ENCODE results near the gene ERBB3. TPM values are rescaled to one million over a fixed set of nuclear protein-coding genes. Genes with fewer than 3 reads are reported as not detected.

ERBB3 gene
- total RNA-seq, 1 experiment from 2014 or later = 56.5 TPM

DNA sequence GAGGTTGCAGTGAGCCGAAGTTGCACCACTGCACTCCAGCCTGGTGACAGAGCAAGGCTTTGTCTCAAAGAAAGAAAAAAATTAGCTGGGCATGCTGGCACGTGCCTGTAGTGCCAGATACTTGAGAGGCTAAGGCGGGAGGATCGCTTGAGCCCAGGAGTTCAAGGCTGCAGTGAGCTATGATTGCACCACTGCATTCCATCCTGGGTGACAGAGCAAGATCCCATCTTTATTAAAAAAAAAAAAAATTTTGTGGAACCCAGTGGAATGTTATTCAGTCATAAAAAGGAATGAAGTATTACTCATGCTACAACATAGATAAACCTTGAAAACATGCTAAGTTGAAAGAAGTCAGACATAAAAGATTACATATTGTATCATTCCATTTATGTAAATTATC, 8.3 kb upstream of the ERBB3 start:
- no peak for DNase-seq
- H3K4me3 Mint-ChIP-seq = no peak overlapping the region
- WGBS (ENCODE audit: extremely low coverage, insufficient read length, low lambda C conversion rate) = no CpG with 5 or more reads among the region's 4 CpGs

More for the DNA sequence above, 8.3 kb upstream of the ERBB3 start:
- Histone ChIP-seq H3K4ac (ENCODE audit: low read depth, low read length) (no peak overlapping the region), H3K56ac (ENCODE audit: insufficient read length, low read depth, low read length) (no peak overlapping the region), H2BK15ac (ENCODE audit: low read depth, low read length) (no peak overlapping the region), H3K4me1 (ENCODE audit: insufficient read depth, low read length) (no peaks in the 10 kb centered on the region), H3K27me3 (ENCODE audit: insufficient read depth, low read length) (no peaks in the 10 kb centered on the region), H3K14ac (ENCODE audit: insufficient read depth, low read length) (no peak overlapping the region), H3K18ac (ENCODE audit: insufficient read length, low read depth, low read length) (no peak overlapping the region), H2AK5ac (ENCODE audit: insufficient read length, low read length) (no peak overlapping the region), H3K23me2 (ENCODE audit: insufficient read length, low read depth, low read length, poor library complexity, severe bottlenecking) (no peaks in the 10 kb centered on the region), H3K4me2 (ENCODE audit: insufficient read depth, insufficient read length, low read length) (no peak overlapping the region), H4K20me1 (ENCODE audit: control insufficient read depth, insufficient read depth, insufficient read length) (no peaks in the 10 kb centered on the region), H4K91ac (ENCODE audit: insufficient read length, low read depth, low read length) (no peak overlapping the region), H3K79me2 (ENCODE audit: insufficient read depth, low read length) (no peaks in the 10 kb centered on the region), H4K5ac (ENCODE audit: insufficient read length, low read depth, low read length) (no peak overlapping the region), H2BK5ac (ENCODE audit: insufficient read length, low read length) (no peak overlapping the region), H2BK120ac (ENCODE audit: low read depth, low read length, poor library complexity, severe bottlenecking) (no peak overlapping the region), H2BK20ac (ENCODE audit: low read depth, low read length, poor library complexity, severe bottlenecking) (no peak overlapping the region), H3K9me3 (ENCODE audit: control insufficient read depth, low read depth, low read length) (no peaks in the 10 kb centered on the region), H2AFZ (ENCODE audit: low read length) (no peak overlapping the region), H2BK12ac (ENCODE audit: insufficient read length, low read depth, low read length) (no peak overlapping the region), H3K27ac (ENCODE audit: insufficient read length, low read depth, low read length) (no peak overlapping the region), H3K9ac (ENCODE audit: extremely low read depth, insufficient read length, low read length) (no peak overlapping the region), H3K79me1 (ENCODE audit: insufficient read depth, low read depth, low read length, poor library complexity, severe bottlenecking) (no peaks in the 10 kb centered on the region), H4K8ac (replicated peaks; ENCODE audit: insufficient read length, low read depth, low read length) (no peak overlapping the region), H3T11ph (ENCODE audit: low read length) (no peak overlapping the region), H3K23ac (ENCODE audit: insufficient read length, low read depth, low read length) (no peak overlapping the region)
- Mint-ChIP-seq H3K9me3 (peaks cover under 1% of the 10 kb centered on the region in 2 experiments; a peak in 4 of 5 replicates), H3K27me3 (ENCODE audit: low read depth) (no peaks in the 10 kb centered on the region), H3K36me3 (ENCODE audit: insufficient read depth in 1 of 3, low read depth in 3 of 3) (no peaks in the 10 kb centered on the region; a peak in 1 of 7 replicates), H3K4me1 (no peaks in the 10 kb centered on the region), H3K27ac (no peak overlapping the region)
- TF ChIP-seq, protein P1, sequence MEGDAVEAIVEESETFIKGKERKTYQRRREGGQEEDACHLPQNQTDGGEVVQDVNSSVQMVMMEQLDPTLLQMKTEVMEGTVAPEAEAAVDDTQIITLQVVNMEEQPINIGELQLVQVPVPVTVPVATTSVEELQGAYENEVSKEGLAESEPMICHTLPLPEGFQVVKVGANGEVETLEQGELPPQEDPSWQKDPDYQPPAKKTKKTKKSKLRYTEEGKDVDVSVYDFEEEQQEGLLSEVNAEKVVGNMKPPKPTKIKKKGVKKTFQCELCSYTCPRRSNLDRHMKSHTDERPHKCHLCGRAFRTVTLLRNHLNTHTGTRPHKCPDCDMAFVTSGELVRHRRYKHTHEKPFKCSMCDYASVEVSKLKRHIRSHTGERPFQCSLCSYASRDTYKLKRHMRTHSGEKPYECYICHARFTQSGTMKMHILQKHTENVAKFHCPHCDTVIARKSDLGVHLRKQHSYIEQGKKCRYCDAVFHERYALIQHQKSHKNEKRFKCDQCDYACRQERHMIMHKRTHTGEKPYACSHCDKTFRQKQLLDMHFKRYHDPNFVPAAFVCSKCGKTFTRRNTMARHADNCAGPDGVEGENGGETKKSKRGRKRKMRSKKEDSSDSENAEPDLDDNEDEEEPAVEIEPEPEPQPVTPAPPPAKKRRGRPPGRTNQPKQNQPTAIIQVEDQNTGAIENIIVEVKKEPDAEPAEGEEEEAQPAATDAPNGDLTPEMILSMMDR (conservative IDR thresholded peaks at IDR 0.05) = no peak
